ENCODE results near the gene CENPP. TPM values are rescaled to one million over a fixed set of nuclear protein-coding genes. Genes with fewer than 3 reads are reported as not detected.

The CENPP gene
- total RNA-seq, 1 experiment from 2014 or later: 8.3 TPM

DNA sequence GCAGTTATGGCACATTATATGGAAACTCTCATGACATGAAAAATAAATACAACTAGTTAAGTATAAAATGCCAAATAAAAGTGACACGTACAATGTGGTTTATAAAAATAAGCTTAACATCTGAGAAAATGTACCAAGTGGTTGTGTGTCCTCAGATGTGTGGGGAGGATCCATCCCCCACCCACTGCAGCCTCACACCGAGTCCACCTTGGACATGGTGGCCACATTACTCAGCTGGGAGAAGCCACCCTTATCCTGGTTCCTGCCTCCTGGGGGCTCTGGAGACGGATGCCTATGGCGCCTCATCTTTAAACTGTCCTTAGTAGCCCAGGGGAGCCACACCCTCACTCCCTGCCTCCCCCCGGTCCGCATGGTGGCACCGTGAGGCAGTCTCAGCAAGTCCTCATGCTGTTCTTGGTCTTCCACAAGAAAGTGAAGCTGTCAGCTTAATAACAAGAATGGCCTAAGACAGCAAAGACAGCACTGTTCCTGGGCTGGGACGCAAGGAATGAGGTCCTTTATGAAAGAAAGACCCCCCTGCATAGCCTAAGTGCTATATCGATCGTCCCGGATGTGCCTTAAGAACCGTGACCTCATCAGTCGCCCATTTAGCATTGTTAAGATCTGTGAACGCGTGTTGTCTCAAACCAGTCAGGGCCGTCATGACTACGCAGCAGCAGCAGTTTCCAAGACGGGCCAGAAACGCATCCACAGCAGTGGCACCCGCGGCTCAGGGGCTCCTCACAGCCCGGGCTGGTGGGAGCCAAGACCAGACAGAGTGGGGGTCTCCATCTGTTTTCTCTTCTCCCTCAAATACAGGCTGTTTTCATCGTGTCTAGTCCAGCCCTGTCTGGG lies 287.7 kb downstream of the CENPP start:
- ATAC-seq: no peak
- DNase-seq: no peak
- Histone ChIP-seq H3K4me3 (ENCODE audit: low read length) (no peak overlapping the region), H3K4me2 (ENCODE audit: low read length) (no peak overlapping the region), H3K36me3 (ENCODE audit: low read depth, low read length) (peaks cover 8% of the 10 kb centered on the region; the same call in 1 of the 2 replicates), H3K9me2 (replicated peaks; ENCODE audit: low read length) (no peaks in the 10 kb centered on the region), H3F3A (ENCODE audit: low read length, unreplicated experiment) (no peaks in the 10 kb centered on the region), H2AFZ (ENCODE audit: low read length) (no peak overlapping the region), H3K79me2 (ENCODE audit: low read length) (no peaks in the 10 kb centered on the region), H3K4me1 (ENCODE audit: insufficient read depth, low read length) (no peaks in the 10 kb centered on the region), H3K27ac (ENCODE audit: low read length) (no peak overlapping the region), H3K9me3 (ENCODE audit: low read length) (no peaks in the 10 kb centered on the region), H3K9ac (ENCODE audit: low read length) (no peak overlapping the region), H4K20me1 (ENCODE audit: low read length) (no peaks in the 10 kb centered on the region), H3K27me3 (ENCODE audit: low read length) (no peaks in the 10 kb centered on the region)
- POLR2A ChIA-PET (ENCODE audit: unreplicated experiment): no interaction called here
- TF ChIP-seq EZH2phosphoT487 (IDR thresholded peaks at IDR 0.05; ENCODE audit: borderline replicate concordance, low read length): no peak
- TF ChIP-seq, protein P1, sequence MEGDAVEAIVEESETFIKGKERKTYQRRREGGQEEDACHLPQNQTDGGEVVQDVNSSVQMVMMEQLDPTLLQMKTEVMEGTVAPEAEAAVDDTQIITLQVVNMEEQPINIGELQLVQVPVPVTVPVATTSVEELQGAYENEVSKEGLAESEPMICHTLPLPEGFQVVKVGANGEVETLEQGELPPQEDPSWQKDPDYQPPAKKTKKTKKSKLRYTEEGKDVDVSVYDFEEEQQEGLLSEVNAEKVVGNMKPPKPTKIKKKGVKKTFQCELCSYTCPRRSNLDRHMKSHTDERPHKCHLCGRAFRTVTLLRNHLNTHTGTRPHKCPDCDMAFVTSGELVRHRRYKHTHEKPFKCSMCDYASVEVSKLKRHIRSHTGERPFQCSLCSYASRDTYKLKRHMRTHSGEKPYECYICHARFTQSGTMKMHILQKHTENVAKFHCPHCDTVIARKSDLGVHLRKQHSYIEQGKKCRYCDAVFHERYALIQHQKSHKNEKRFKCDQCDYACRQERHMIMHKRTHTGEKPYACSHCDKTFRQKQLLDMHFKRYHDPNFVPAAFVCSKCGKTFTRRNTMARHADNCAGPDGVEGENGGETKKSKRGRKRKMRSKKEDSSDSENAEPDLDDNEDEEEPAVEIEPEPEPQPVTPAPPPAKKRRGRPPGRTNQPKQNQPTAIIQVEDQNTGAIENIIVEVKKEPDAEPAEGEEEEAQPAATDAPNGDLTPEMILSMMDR (conservative IDR thresholded peaks at IDR 0.05; ENCODE audit: low read depth, low read length): no peak
- TF ChIP-seq EZH2 (IDR thresholded peaks at IDR 0.05; ENCODE audit: low read length, unreplicated experiment): no peak
- CTCF ChIA-PET: no interaction called here
- intact Hi-C loops (cut with micrococcal nuclease): no loop called here
- BruUV-seq (replicated peaks): no TSS peak

DNA sequence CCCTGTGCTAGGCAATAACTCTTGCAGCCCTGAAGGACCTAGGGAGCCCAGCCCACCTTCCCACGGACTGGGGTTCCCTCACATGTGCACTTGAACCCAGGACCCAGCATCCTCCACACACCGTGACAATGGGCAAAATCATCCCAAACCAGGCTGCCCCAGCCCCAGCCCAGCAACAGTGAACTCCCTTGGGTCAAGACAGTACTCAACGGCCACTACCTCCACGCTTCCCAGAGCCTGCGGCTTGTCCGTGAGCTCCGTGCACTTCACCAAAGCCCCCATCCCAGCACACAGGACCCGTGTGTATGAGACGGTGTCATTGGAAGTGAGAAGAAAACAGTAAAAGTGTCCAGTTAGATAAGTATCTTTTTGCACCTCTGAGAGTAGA lies 288.4 kb downstream of the CENPP start:
- Histone ChIP-seq H2AFZ (ENCODE audit: low read length) (no peak overlapping the region), H3K9me3 (ENCODE audit: low read length) (no peaks in the 10 kb centered on the region), H3K79me2 (ENCODE audit: low read length) (no peaks in the 10 kb centered on the region), H3K27me3 (ENCODE audit: low read length) (no peaks in the 10 kb centered on the region), H3F3A (ENCODE audit: low read length, unreplicated experiment) (no peaks in the 10 kb centered on the region), H3K4me2 (ENCODE audit: low read length) (no peak overlapping the region), H3K4me1 (ENCODE audit: insufficient read depth, low read length) (no peaks in the 10 kb centered on the region), H3K36me3 (ENCODE audit: low read depth, low read length) (peaks cover 11% of the 10 kb centered on the region; the same call in 1 of the 2 replicates), H3K4me3 (ENCODE audit: low read length) (no peak overlapping the region), H3K27ac (ENCODE audit: low read length) (no peak overlapping the region), H3K9me2 (replicated peaks; ENCODE audit: low read length) (no peaks in the 10 kb centered on the region), H4K20me1 (ENCODE audit: low read length) (no peaks in the 10 kb centered on the region), H3K9ac (ENCODE audit: low read length) (no peak overlapping the region)
- TF ChIP-seq EZH2 (IDR thresholded peaks at IDR 0.05; ENCODE audit: low read length, unreplicated experiment) (no peak), EZH2phosphoT487 (IDR thresholded peaks at IDR 0.05; ENCODE audit: borderline replicate concordance, low read length) (no peak)
- TF ChIP-seq, protein P1 (conservative IDR thresholded peaks at IDR 0.05; ENCODE audit: low read depth, low read length): no peak
- BruUV-seq (replicated peaks): no TSS peak
- ChIA-PET CTCF (no interaction called here), POLR2A (ENCODE audit: unreplicated experiment) (no interaction called here)
- ATAC-seq (no peak), DNase-seq (no peak)
- intact Hi-C loops (cut with micrococcal nuclease): no loop called here

DNA sequence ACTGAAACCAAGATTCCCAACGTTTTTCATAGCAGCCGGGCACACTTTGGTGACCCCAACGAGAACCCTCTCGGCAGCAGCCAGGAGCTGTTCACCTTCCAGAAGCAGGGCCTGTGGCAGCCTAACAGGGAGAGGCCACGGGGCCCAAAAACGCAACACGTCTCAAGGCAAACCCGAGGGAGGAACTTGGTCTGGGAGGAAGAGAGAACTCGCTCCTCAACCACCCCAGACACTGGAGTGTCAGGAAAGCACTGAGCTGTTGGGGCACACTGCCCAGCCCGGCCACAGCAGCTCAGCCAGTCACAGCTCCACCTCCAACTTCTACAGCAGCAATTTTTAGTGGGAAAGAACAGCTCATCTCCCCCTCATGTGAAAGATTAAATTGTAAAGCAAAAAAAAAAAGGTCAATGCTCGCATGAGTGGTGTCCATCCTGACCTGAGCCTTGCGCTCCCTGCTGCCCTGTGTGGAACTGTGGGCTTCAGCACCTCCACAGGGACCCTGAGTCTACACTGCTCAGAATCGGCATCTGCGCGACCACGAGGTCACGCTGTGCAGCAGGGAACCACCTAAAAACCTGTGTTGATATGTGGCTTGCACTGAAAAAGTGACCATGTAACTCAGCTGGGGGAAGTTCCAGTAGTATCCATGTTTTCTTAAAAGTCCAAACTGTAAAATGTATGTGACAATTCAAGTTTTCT lies 289.2 kb downstream of the CENPP start:
- Histone ChIP-seq H3K9me3 (ENCODE audit: low read length) (no peaks in the 10 kb centered on the region), H3K4me1 (ENCODE audit: insufficient read depth, low read length) (no peaks in the 10 kb centered on the region), H3F3A (ENCODE audit: low read length, unreplicated experiment) (no peaks in the 10 kb centered on the region), H2AFZ (ENCODE audit: low read length) (no peak overlapping the region), H3K36me3 (ENCODE audit: low read depth, low read length) (peaks cover 11% of the 10 kb centered on the region; the same call in 1 of the 2 replicates), H4K20me1 (ENCODE audit: low read length) (no peaks in the 10 kb centered on the region), H3K9me2 (replicated peaks; ENCODE audit: low read length) (no peaks in the 10 kb centered on the region), H3K27me3 (ENCODE audit: low read length) (no peaks in the 10 kb centered on the region), H3K79me2 (ENCODE audit: low read length) (no peaks in the 10 kb centered on the region), H3K4me2 (ENCODE audit: low read length) (no peak overlapping the region), H3K4me3 (ENCODE audit: low read length) (no peak overlapping the region), H3K9ac (ENCODE audit: low read length) (no peak overlapping the region), H3K27ac (ENCODE audit: low read length) (no peak overlapping the region)
- DNase-seq (no peak), ATAC-seq (no peak)
- POLR2A ChIA-PET (ENCODE audit: unreplicated experiment): no interaction called here
- intact Hi-C loops (cut with micrococcal nuclease): no loop called here
- no TSS peak for BruUV-seq (replicated peaks)
- CTCF ChIA-PET: no interaction called here
- TF ChIP-seq EZH2 (IDR thresholded peaks at IDR 0.05; ENCODE audit: low read length, unreplicated experiment): no peak

Data from PC-3 (cell line).